ENCODE data around the gene TLK1. TPM values are rescaled to one million over a fixed set of nuclear protein-coding genes. Genes with fewer than 3 reads are reported as not detected.

The TLK1 gene
- total RNA-seq, 6 experiments from 2014 or later: 18.4 to 40.2 (median 29.0) TPM

DNA sequence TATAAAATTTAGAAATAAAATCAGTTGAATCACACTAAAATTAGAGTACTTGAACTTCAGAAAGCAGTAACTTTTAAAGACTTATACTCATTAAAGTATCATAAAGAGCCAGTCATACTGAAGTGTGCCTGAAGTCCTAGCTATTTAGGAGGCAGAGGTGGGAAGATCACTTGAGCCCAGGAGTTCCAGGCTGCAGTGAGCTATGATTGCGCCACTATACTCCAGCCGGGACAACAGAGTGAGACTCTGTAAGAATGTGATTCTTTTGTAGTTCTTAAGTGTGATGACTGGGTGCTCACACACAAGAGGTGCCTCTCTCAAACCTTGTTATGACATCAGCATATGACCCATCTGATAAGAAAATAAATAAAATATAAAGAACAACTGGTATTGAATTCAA, 14.6 kb downstream of the TLK1 start:
- Histone ChIP-seq H3K27me3 (no peaks in the 10 kb centered on the region), H3K36me3 (no peaks in the 10 kb centered on the region), H3K9me3 (no peaks in the 10 kb centered on the region), H3K27ac (no peak overlapping the region), H3K4me1 (peaks cover 0 to 49% (median 23%) of the 10 kb centered on the region in 4 donors), H3K4me3 (no peak overlapping the region)
- DNase-seq (no peak), ATAC-seq (no peak)
- TF ChIP-seq, protein P1, sequence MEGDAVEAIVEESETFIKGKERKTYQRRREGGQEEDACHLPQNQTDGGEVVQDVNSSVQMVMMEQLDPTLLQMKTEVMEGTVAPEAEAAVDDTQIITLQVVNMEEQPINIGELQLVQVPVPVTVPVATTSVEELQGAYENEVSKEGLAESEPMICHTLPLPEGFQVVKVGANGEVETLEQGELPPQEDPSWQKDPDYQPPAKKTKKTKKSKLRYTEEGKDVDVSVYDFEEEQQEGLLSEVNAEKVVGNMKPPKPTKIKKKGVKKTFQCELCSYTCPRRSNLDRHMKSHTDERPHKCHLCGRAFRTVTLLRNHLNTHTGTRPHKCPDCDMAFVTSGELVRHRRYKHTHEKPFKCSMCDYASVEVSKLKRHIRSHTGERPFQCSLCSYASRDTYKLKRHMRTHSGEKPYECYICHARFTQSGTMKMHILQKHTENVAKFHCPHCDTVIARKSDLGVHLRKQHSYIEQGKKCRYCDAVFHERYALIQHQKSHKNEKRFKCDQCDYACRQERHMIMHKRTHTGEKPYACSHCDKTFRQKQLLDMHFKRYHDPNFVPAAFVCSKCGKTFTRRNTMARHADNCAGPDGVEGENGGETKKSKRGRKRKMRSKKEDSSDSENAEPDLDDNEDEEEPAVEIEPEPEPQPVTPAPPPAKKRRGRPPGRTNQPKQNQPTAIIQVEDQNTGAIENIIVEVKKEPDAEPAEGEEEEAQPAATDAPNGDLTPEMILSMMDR (IDR thresholded peaks at IDR 0.05): no peak
- TF ChIP-seq POLR2A (IDR thresholded peaks at IDR 0.05): no peak
- intact Hi-C loops (cut with DNase I): no loop called here
- WGBS (ENCODE audit: insufficient coverage, low coverage, low lambda C conversion rate, missing lambda C conversion rate): 79% methylated on average over 2 of the region's 2 CpGs

DNA sequence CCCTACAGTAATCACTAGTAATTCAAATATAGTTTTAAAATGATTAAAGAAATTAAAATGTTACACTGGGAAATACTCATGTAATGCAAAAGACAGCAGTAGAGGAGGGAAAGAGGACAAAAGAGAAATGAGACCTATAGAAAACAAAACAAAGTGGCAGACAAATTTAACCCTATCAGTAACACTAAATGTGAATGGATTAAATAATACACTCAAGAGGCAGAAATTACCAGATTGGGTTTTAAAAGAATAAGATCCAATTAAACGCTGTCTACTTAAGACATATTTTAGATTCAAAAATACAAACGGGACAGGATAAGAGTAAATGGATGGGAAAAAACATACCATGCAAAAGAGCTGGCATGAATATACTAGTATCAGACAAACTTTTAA, 17.0 kb downstream of the TLK1 start:
- no peak overlapping the region for H3K27ac ChIP-seq
- H3K9me3 ChIP-seq: no peaks in the 10 kb centered on the region
- 66% methylated on average over 2 of the region's 2 CpGs for WGBS (ENCODE audit: insufficient coverage, low coverage, low lambda C conversion rate, missing lambda C conversion rate)
- H3K36me3 ChIP-seq: no peaks in the 10 kb centered on the region
- intact Hi-C loops (cut with DNase I): no loop called here
- no peak overlapping the region for H3K4me3 ChIP-seq
- DNase-seq (no peak), ATAC-seq (no peak)
- H3K4me1 ChIP-seq: peaks cover 0 to 39% (median 15%) of the 10 kb centered on the region in 4 donors
- no peak for TF ChIP-seq POLR2A (IDR thresholded peaks at IDR 0.05)
- TF ChIP-seq, protein P1 (IDR thresholded peaks at IDR 0.05): no peak
- no peaks in the 10 kb centered on the region for H3K27me3 ChIP-seq

DNA sequence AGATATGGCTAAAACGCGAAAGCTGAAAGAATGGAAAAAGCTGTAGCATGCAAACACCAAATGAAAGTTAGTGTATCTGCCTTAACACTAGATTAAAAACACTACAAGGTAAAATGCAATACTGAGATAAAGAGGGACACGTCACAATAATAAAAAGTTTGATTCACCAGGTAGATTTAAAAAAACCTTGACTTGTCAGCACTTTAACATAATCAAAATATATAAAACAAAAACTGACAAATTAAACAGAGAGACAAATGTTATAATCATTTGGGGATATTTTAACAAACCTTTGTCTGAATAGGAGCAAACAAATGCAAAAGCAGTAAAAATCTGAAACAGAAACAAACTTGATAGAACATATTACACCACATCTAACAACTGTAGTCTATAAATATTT, 18.3 kb downstream of the TLK1 start:
- peaks cover 0 to 49% (median 21%) of the 10 kb centered on the region in 4 donors for H3K4me1 ChIP-seq
- intact Hi-C loops (cut with DNase I): no loop called here
- TF ChIP-seq, protein P1 (IDR thresholded peaks at IDR 0.05): no peak
- TF ChIP-seq POLR2A (IDR thresholded peaks at IDR 0.05): no peak

DNA sequence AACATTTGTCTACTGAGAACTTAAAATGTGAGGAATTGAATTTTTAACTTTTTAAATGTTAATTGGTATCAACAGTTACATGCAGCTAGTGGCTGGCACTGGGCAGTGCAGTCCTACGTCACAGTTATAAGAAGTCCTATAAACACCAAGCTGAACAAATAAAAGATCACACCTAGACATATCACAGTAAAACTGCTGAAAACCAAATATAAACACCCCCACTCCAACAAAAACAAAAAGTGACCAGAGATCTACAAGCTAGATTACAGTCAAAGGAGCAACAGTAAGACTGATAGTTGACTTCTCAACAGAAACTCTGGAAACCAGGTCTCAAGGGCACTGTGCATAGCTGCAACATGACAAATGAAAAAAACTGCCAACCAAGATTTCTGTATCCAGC, 19.4 kb downstream of the TLK1 start:
- Histone ChIP-seq H3K9me3 (no peaks in the 10 kb centered on the region), H3K36me3 (no peaks in the 10 kb centered on the region), H3K4me3 (no peak overlapping the region), H3K27me3 (no peaks in the 10 kb centered on the region), H3K4me1 (peaks cover 0 to 50% (median 23%) of the 10 kb centered on the region in 4 donors), H3K27ac (peak overlapping the region in 1 of 3 donors; percentile 13)
- intact Hi-C loops (cut with DNase I): no loop called here
- peak; percentile 54 to 67 (median 58) for ATAC-seq
- TF ChIP-seq, protein P1 (IDR thresholded peaks at IDR 0.05): no peak
- no peak for TF ChIP-seq POLR2A (IDR thresholded peaks at IDR 0.05)
- 47% methylated on average over 1 of the region's 1 CpG for WGBS (ENCODE audit: insufficient coverage, low coverage, low lambda C conversion rate, missing lambda C conversion rate)
- DNase-seq: no peak

More for the DNA sequence above, 18.3 kb downstream of the TLK1 start:
- H3K27ac ChIP-seq: no peak overlapping the region
- H3K4me3 ChIP-seq: no peak overlapping the region
- 64% methylated on average over 3 of the region's 3 CpGs for WGBS (ENCODE audit: insufficient coverage, low coverage, low lambda C conversion rate, missing lambda C conversion rate)
- no peaks in the 10 kb centered on the region for H3K9me3 ChIP-seq
- ATAC-seq (no peak), DNase-seq (no peak)
- H3K36me3 ChIP-seq: no peaks in the 10 kb centered on the region
- H3K27me3 ChIP-seq: no peaks in the 10 kb centered on the region

DNA sequence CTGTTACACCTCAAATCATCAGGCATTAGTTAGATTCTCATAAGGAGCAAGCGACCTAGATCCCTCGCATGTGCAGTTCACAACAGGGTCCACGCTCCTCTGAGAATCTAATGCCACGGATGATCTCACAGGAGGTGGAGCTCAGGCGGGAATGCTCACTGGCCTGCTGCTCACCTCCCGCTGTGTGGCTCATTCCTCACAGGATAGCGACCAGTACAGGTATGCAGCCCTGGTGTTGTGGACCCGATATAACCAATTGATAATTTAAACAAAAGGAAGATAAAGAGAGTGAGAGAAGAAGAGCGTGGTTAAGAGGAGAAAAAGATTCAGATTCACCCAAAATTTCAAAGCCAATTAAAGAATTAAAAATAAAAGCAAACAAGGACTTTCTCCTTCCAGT, 20.8 kb downstream of the TLK1 start:
- H3K36me3 ChIP-seq: no peaks in the 10 kb centered on the region
- no peak for DNase-seq
- WGBS (ENCODE audit: insufficient coverage, low coverage, low lambda C conversion rate, missing lambda C conversion rate): 96% methylated on average over 9 of the region's 9 CpGs
- H3K4me1 ChIP-seq: peaks cover 0 to 47% (median 23%) of the 10 kb centered on the region in 4 donors
- no peaks in the 10 kb centered on the region for H3K27me3 ChIP-seq
- no peaks in the 10 kb centered on the region for H3K9me3 ChIP-seq
- no peak for ATAC-seq
- intact Hi-C loops (cut with DNase I): no loop called here
- no peak overlapping the region for H3K4me3 ChIP-seq
- no peak overlapping the region for H3K27ac ChIP-seq
- TF ChIP-seq, protein P1 (IDR thresholded peaks at IDR 0.05): no peak
- no peak for TF ChIP-seq POLR2A (IDR thresholded peaks at IDR 0.05)

All from right lobe of liver (tissue), 6 donors.